D721Med (cell line): ENCODE data around the gene EVA1A.

Source experiments
- DNase-seq: peaks from one replicate; pipeline ENCODE4 v3.0.0; 2011; ENCODE audit warnings: low spot score; ENCODE audit not compliant: insufficient read length
- FAIRE-seq: peaks from 2 replicates; lab custom pipeline; 2011; peaks lifted over from hg19 to GRCh38; lab: Jason Lieb, UNC
- TF ChIP-seq, protein P1 (sequence below): IDR thresholded peaks from 2 replicates; pipeline ENCODE4 v1.5.1; 2012; ENCODE audit warnings: mild to moderate bottlenecking, control low read depth; ENCODE audit not compliant: insufficient read depth; ENCODE audit errors: missing control alignments

Gene EVA1A

DNA sequence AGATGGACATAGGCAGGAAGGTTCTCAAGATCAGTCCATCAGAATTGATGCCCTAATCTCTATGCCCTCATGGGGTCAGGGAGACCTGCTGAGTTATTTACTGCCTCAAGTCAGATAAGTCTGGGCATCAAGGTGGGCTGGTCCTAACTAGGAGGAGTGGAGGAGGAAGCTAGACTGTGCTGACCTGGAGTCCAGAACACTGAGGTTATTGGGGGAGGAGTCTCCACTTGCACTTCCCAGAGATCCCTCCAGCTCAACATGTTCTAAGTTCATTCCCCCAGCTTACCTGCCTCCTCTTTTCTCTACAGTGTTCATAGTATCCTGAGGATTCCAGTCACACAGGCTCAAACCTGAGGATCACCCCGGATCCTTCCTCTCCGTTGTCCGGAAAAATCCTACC, 19.3 kb downstream of the EVA1A start:
- TF ChIP-seq, protein P1, sequence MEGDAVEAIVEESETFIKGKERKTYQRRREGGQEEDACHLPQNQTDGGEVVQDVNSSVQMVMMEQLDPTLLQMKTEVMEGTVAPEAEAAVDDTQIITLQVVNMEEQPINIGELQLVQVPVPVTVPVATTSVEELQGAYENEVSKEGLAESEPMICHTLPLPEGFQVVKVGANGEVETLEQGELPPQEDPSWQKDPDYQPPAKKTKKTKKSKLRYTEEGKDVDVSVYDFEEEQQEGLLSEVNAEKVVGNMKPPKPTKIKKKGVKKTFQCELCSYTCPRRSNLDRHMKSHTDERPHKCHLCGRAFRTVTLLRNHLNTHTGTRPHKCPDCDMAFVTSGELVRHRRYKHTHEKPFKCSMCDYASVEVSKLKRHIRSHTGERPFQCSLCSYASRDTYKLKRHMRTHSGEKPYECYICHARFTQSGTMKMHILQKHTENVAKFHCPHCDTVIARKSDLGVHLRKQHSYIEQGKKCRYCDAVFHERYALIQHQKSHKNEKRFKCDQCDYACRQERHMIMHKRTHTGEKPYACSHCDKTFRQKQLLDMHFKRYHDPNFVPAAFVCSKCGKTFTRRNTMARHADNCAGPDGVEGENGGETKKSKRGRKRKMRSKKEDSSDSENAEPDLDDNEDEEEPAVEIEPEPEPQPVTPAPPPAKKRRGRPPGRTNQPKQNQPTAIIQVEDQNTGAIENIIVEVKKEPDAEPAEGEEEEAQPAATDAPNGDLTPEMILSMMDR = no peak
- FAIRE-seq (no peak), DNase-seq (no peak)

DNA sequence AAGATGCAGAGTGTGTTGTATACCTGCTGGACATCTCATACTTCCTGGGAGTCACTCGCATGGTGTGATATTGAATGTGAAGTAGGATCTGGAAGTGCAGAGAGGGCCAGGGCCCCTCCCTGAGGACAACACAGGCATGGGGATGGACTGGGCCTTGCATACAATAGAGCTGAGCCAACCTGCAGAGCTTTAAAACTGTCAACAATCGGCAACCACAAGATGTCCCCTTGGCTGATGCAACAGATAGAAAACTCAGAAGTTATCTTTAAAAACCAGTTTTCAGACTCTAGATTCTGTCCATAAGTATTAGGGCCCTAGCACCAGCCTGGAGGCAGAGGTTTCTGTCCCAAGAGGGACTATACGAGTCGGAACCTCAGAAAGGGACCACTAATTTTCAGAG, 19.7 kb downstream of the EVA1A start:
- DNase-seq (no peak), FAIRE-seq (no peak)
- TF ChIP-seq, protein P1 = no peak

DNA sequence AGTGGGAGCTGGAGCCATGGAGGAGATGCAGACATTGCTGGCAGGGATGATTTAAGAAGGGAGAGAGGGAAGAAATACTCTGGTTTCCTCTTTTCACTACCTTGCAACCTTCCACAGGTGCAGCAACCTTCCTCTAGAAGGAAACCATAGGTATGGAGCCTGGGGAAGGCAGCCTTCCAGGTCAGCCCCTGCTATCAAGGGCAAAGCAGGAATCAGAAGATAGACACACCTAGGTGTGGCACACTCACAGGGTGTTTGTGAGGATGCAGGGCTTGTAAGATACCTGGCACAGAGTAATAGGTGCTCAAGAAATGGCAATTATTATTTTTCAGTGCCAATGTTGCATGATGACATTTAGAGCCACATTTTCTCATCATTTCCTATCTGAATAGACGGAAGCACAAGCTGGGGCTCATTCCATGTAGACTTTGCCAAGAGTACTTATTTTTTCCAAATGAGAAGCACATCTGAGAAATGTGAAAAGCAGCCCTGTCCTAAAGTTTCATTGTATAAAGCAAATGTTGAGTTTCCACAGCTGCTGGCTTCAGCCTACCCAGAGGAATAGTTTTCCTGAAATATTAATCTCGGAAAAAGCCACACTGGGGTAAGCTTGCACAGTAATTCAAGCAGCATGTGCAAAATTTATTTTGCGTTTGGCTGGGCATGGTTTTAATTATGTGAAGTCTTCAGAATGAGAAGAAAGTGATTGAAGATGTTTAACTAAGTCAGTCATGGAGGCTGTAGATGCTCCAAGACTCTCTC, 20.6 kb downstream of the EVA1A start:
- FAIRE-seq (no peak), DNase-seq (no peak)
- TF ChIP-seq, protein P1 = no peak

DNA sequence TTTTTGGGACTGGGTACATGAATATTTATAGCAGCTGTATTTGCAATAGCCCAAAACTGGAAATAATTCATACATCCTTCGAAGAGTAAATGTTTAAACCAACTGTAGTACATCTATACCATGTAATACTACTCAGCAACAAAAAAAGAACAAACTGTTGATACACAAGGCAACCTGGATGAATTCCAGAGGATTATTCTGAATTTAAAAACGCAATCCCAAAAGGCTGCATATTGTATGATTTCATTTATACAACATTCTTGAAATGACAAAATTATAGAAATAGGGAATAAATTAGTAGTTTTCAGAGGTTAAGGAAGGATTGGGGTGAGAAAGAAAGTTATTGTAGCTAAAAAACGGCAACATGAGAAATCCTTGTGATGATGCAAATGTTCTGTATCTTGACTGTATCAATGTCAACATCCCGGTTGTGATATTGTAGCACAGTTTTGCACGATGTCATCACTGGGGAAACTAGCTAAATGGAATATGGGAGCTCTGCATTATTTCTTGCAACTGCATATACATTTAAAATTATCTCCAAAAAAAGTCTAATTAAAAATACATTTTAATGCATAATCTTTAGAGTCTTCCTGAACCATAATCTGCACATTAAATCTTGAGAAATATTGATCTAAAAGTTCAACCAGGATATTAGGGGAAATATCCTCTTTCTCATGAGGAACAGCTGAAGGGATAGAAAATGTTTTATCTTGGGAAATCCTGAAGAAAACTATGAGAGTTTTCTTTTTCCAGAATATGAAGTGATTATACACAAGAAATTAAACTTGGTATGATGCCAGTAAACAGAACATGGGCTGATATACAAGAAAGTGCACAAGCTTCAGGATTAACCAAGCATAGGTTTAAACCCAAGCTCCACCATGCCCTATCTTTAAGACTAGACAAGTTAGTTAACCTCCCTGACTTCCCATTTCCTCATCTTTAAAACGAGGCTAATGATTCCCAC, 21.9 kb downstream of the EVA1A start:
- FAIRE-seq (no peak), DNase-seq (no peak)
- TF ChIP-seq, protein P1 = no peak

DNA sequence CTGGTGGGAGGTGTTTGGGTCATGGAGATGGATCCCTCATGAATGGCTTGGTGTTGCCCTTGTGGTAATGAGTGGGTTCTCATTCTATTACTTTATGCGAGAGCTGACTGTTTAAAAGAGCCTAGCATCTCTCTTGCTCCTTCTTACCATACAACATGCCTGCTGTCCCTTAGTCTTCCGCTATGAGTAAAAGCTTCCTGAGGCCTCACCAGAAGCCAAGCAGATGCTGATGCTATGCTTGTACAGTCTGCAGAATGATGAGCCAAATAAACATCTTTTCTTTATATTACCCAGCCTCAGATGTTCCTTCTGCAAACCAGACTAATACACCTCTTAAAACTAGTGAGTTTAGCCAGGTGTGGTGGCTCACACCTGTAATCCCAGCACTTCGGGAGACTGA, 23.1 kb downstream of the EVA1A start:
- TF ChIP-seq, protein P1 = no peak
- no peak for DNase-seq
- FAIRE-seq = no peak

DNA sequence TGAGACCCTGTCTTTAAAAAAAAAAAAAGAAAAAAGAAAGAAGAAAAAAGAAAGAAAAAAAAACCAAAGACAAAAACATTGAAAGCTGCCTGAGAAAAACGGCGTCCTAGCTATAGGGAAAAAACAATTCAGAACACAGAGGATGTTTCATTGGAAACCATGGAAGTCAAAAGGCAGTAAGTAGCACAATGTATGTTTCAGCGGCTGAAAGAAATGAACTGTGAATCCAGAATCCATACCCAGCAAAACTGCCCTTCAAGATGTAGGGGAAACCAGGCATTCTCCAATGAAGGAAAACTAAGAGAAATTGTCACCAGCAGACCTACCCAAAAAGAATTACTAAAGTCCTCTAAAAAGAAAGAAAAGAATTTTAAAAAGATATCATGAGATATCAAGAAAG, 27.6 kb downstream of the EVA1A start:
- TF ChIP-seq, protein P1 = no peak
- FAIRE-seq = no peak
- no peak for DNase-seq
